ENCODE measurements around the gene TP73.

The TP73 gene

DNA sequence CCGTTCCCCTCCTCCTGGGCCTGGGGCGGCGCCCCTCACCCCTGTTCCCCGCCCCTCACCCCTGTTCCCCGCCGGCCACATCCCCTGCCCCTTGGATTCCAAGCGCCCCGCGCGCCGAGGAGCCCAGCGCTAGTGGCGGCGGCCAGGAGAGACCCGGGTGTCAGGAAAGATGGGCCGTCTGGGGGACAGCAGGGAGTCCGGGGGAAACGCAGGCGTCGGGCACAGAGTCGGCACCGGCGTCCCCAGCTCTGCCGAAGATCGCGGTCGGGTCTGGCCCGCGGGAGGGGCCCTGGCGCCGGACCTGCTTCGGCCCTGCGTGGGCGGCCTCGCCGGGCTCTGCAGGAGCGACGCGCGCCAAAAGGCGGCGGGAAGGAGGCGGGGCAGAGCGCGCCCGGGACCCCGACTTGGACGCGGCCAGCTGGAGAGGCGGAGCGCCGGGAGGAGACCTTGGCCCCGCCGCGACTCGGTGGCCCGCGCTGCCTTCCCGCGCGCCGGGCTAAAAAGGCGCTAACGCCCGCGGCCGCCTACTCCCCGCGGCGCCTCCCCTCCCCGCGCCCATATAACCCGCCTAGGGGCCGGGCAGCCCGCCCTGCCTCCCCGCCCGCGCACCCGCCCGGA is at the start of gene TP73:
TP73 (plus strand) TSS at position 587 of the 618 bp plus-strand sequence. CDS start 29,850 bp downstream, outside the sequence.
- DNase-seq (ENCODE audit: low read depth), result no peak

- no peak for DNase-seq (ENCODE audit: low read depth)
These were observed 49.2 kb upstream of the TP73 start for GRCh38 chr1:3603156-3603555.

GRCh38 chr1:3603571-3604467 is 48.5 kb upstream of the TP73 start:
- DNase-seq (ENCODE audit: low read depth), result no peak

GRCh38 chr1:3604468-3604974 is 47.8 kb upstream of the TP73 start:
- DNase-seq (ENCODE audit: low read depth), result no peak

DNA sequence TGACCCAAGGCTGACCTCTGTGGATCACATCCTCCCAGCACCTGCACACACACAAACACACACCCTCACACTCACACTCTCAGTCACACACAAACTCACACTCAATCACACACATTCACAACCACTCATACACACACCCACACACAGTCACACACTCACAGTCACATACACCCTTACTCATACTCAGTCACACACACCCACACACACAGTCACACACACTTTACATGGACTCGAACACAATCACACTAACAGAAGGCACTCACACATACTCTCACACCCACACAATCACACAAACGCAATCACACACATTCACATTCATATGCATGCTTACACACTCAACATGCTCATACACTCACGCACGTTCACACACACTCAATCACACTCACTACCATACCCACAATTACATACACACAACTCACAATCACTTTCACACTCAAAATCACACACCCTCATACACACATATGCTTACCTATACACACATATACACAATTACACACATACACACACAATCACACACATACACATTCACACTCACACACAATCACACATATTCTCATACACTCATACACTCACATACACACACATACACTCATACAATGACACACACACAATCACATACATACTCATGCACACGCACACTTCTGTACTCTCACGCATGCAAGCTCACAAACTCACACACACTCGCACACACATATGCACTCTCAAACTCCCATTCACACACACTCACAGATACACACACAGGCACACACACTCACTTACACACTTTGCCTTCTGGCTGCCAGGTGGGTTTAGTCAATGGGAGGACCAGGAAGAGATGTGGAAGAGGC is 47.1 kb upstream of the TP73 start:
- no peak for DNase-seq (ENCODE audit: low read depth)

DNA sequence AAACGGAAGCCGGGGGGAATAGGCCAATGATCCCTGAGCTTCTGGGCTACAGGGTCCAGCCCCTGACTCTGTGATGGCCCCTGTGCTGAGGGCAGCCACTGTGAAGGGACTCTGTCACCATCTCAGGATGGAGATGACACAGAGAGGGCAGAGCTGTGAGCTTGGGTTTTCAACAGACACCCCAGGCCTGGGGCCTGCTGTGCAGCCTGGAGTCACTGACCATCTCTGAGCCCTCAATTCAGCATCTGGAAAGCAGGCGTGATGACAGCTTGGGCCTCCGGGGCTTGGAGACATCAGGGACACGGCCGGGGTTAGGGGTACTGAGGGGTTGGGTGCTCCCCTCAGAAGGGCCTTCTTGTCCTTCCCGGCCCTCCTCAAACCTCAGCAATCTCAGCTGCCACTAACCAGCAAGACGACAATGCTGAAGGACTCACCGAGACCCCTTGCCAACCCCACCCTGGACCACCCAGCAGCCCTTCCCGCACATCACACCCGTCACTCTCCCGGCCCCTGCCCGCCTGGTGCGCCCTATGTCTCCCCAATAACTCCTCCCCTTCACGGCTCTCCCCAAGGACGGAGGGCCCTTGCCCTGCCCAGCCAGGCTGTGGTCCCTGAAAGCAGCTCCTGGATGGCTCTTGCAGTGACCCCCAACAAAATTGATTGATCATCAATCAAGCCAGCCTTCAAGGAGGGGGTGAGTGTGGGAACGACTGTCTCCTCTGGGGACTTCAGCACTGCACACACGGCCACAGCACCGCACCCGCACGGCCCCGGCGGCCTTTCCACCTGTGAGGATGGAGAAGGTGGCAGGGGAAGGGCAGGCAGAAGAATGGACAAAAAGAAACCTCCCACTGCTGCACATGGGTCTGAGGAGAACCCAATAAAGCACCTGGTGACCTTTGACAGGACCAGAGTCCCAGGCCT is 45.3 kb upstream of the TP73 start:
- no peak for DNase-seq (ENCODE audit: low read depth)

DNA sequence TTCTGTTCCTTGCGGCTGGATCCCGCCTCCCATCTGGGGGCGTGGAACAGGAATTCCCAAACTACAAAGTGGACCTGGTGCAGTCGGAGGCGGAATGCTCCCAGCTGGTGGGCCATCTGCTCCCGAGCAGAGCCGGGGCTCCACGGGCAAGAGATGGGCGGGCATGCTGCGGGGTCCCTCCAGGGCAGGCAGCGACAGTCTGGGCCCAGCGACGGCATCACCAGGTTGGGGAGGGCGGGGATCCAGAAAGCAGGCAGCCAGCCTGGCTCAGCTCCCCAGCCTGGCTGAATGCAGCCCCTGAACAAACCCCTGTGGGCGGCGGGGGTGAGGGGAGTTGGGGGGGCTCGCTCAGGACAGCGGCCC is 44.6 kb upstream of the TP73 start:
- no peak for DNase-seq (ENCODE audit: low read depth)

DNA sequence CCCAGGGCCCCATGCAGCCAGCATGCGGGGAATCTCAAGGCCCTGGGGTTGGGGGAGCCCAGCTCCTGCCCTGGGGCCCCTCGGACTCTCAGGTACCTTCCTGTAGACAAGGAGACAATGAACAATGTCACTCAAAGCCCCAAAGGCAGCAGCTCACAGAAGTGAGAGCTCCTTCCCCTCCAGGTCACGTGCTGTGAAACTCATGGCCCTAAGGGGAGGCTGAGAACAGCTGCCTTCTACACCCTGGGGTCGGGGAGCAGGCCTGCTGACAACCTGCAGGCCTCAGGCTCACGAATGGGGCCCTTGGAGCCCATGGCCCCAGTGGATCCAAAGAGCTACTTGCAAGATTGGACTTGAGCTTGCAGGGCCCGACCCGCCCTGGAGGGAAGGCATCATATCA is 44.2 kb upstream of the TP73 start:
- DNase-seq (ENCODE audit: low read depth), result no peak

DNA sequence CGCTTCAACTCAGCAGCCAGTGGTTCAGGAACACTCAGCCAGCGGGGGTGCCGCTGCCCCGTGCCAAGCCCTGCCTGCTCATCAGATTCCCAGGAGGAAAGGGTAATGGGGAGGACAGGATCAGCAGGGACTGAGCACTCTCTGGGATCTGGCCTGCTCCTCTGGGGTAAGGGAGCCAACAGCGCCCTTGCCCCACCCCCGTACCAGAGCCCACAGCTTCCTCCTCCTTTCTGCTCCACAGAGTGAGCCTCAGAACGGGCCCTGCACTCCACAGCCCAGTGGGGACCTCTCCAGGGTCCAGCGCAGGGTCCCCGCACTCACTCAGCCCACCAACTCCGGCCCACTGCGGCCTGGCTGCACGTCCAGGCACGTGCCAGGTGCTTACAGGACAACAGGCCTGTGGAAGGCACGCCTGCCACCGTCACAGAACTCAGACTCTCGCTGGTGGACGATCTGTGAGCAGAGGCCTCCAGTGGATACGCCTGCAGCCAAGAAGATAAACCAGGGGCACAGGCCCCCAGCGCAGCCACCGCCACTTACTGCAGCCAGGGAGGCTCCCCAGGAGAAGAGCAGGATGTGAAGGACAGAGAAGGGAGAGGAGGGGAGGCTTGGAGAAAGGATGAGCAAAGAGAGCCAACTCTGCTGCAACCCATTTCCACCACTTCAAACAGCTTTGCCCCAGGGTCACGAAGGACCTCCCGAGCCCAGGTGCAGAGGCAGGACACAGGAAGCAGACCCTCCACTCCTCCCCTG is 43.1 kb upstream of the TP73 start:
- no peak for DNase-seq (ENCODE audit: low read depth)

- no peak for DNase-seq (ENCODE audit: low read depth)
These were observed 42.4 kb upstream of the TP73 start for GRCh38 chr1:3609769-3610526.

GRCh38 chr1:3610527-3611169 is 41.7 kb upstream of the TP73 start:
- no peak for DNase-seq (ENCODE audit: low read depth)

GRCh38 chr1:3611170-3612019 is 40.9 kb upstream of the TP73 start, which contains the start of gene MEGF6:
Gene MEGF6 (minus strand): TSS chr1:3611508. CDS start chr1:3611268, 240 bp downstream.
- DNase-seq (ENCODE audit: low read depth), result peak; percentile 64

DNA sequence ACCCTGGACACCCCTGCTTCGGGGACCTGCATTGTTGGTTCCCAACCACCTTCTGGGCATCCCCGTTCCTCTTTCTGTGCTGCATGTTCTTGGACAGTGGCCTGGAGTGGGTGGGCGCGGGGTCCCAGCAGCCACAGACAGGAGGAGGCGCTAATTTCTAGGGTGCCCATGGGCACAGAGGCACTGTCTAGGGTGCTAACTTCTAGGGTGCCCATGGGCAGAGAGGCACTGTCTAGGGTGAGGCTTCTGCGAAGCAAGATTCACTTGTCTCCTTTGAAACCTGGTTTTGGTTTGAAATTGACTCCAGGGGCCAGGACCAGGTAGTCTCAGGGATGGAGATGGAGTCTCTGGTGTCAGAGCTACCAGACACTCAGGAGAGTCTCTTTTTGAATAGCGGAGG is 40.2 kb upstream of the TP73 start:
- no peak for DNase-seq (ENCODE audit: low read depth)

- no peak for DNase-seq (ENCODE audit: low read depth)
These were observed 37.3 kb upstream of the TP73 start for GRCh38 chr1:3614755-3615742.

- no peak for DNase-seq (ENCODE audit: low read depth)
These were observed 35.5 kb upstream of the TP73 start for GRCh38 chr1:3616861-3617260.

DNA sequence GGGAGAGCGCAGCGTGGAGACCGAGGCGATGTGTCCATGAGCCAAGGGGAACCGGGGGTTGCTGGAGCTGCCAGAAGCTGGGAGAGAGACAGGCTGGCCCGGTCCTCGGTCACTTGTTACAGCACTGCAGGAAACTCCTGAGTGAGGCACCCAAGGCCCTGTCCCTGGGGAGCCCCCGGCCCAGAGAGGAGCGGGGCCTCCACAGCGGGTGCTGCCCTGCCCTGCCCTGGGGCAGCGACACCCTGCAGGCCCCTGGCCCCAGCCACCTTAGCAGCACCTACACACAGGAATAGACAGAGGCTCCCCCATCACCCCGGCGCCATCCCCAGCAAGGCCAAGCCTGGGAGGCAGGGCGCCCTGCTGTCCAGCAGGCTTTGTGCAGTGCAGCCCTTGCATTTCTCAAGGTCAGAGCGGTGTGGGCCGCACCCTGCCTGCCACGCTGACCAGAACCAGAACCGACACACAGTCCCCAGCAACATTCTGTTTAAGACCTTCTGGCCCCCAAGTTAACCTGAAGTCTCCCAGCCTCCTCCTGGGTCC is 34.4 kb upstream of the TP73 start:
- no peak for DNase-seq (ENCODE audit: low read depth)

- no peak for DNase-seq (ENCODE audit: low read depth)
These were observed 33.8 kb upstream of the TP73 start for GRCh38 chr1:3618531-3618880.
